A549 (cell line): ENCODE data around the gene TMEM41B. TPM values are rescaled to one million over a fixed set of nuclear protein-coding genes. Genes with fewer than 3 reads are reported as not detected.
"Not testable (repeated sequence)": the region's sequence is repeated elsewhere in the genome, so short reads cannot be mapped to it uniquely, and the experiment has no call there.

Experiments used
- ATAC-seq, 2 experiments: fragments of 200-7000 bp in 1 of 2; fragments of >200 bp in 1 of 2; cut with Nextera tagmentation in 1 of 2; cut with Tn5 transposase in 1 of 2; 3 replicates each; pipeline versions ENCODE4 v1.8.0 to v1.9.1; 2018 to 2020; ENCODE audit warnings: mild to moderate bottlenecking in 1 of 2, moderate library complexity in 1 of 2
- CTCF ChIA-PET: fragments of 300-600 bp; sonication (Branson Sonifier 250); formaldehyde crosslinking; extraction: SDS; loops from one replicate; lab custom pipeline; 2021; ENCODE audit warnings: antibody characterized with exemption, inconsistent platforms; lab: Yijun Ruan, JAX
- POLR2A ChIA-PET: fragments of 350-600 bp; formaldehyde crosslinking; extraction: SDS; loops from one replicate; lab custom pipeline; 2021; ENCODE audit warnings: antibody characterized with exemption, inconsistent platforms; lab: Yijun Ruan, JAX
- DNase-seq, 2 experiments: peaks; one replicate each; pipeline versions ENCODE4 v3.0.0 to v3.0.0-alpha.2; 2011 to 2016; ENCODE audit warnings: low read depth in 1 of 2, low spot score in 1 of 2
- FAIRE-seq: peaks from 2 replicates; lab custom pipeline; 2011; peaks lifted over from hg19 to GRCh38; lab: Jason Lieb, UNC
- H3K27ac ChIP-seq, 2 experiments: fragments of >200 bp; sonication (Bioruptor Twin); formaldehyde crosslinking; 3 replicates each; pipeline ENCODE4 v1.5.1; 2016 to 2017
- H3K4me1 ChIP-seq: fragments of >200 bp; sonication (Bioruptor Twin); formaldehyde crosslinking; 3 replicates; pipeline ENCODE4 v1.6.1; 2016
- H3K4me2 ChIP-seq: fragments of >200 bp; sonication (Bioruptor Twin); formaldehyde crosslinking; 3 replicates; pipeline ENCODE4 v1.6.1; 2016
- H3K4me3 ChIP-seq: fragments of >200 bp; sonication (Bioruptor Twin); formaldehyde crosslinking; 3 replicates; pipeline ENCODE4 v1.5.1; 2016
- H3K9me3 ChIP-seq: fragments of >200 bp; sonication (Bioruptor Twin); formaldehyde crosslinking; 3 replicates; pipeline ENCODE4 v1.6.1; 2016
- EHF ChIP-seq: fragments of 250-450 bp; sonication (Bioruptor Pico); IDR thresholded peaks from 2 replicates; pipeline ENCODE4 v1.5.0; 2020; ENCODE audit warnings: mild to moderate bottlenecking
- EHMT2 ChIP-seq: fragments of 200-600 bp; sonication (generic); IDR thresholded peaks from 2 replicates; pipeline ENCODE4 v1.6.1; 2016; ENCODE audit warnings: antibody characterized with exemption, low read depth, mild to moderate bottlenecking, moderate library complexity
- FOSL2 ChIP-seq, 2 experiments: fragments of 450-650 bp in 1 of 2; fragments of >200 bp in 1 of 2; sonication (Bioruptor Twin) in 1 of 2; formaldehyde crosslinking; IDR thresholded peaks; 2 replicates each; pipeline versions ENCODE4 v1.5.0 to v1.6.1; 2016 to 2020; ENCODE audit warnings: mild to moderate bottlenecking in 1 of 2, moderate library complexity in 1 of 2
- HDAC2 ChIP-seq: fragments of 200-600 bp; sonication (generic); IDR thresholded peaks from 2 replicates; pipeline ENCODE4 v1.6.1; 2016
- HOXB13 ChIP-seq: fragments of 250-450 bp; sonication (Bioruptor Pico); IDR thresholded peaks from 2 replicates; pipeline ENCODE4 v1.5.0; 2020; ENCODE audit warnings: low read depth, mild to moderate bottlenecking, moderate library complexity
- MAFK ChIP-seq: fragments of 450-650 bp; IDR thresholded peaks from 2 replicates; pipeline ENCODE4 v1.6.1; 2014; ENCODE audit not compliant: partially characterized antibody
- POLR2A ChIP-seq: IDR thresholded peaks from 2 replicates; pipeline ENCODE4 v1.6.1; 2012; ENCODE audit warnings: mild to moderate bottlenecking, low read length
- RARB ChIP-seq: fragments of 250-450 bp; sonication (Bioruptor Pico); IDR thresholded peaks from 2 replicates; pipeline ENCODE4 v1.8.0; 2021; ENCODE audit warnings: mild to moderate bottlenecking, moderate library complexity
- SMC3 ChIP-seq: fragments of >200 bp; sonication (Bioruptor Twin); formaldehyde crosslinking; IDR thresholded peaks from 3 replicates; pipeline ENCODE4 v1.6.1; 2018; ENCODE audit warnings: inconsistent platforms
- ZSCAN20 ChIP-seq: fragments of 250-450 bp; sonication (Bioruptor Pico); IDR thresholded peaks from 2 replicates; pipeline ENCODE4 v1.8.0; 2022; ENCODE audit warnings: mild to moderate bottlenecking, moderate library complexity
- WGBS: methylation state at CpG from one replicate; pipeline ENCODE4 v1.1.6; 2017; ENCODE audit errors: missing lambda C conversion rate; 5-methylcytosine and 5-hydroxymethylcytosine counted together
- polyA plus RNA-seq, 4 experiments: library from polyadenylated mRNA; depleted of rRNA in 3 of 4; stranded (reverse); fragments of >200 nt; fragmentation: RNase III in 1 of 4; extraction: RNeasy Plus Mini Kit Qiagen cat#74134 plus additional on column Dnase treatment in 1 of 4; gene quantifications; 2 replicates in 3 of 4; 3 replicates in 1 of 4; pipeline ENCODE4 v1.2.3, GENCODE V29; 2011 to 2017
- TF ChIP-seq, protein P1 (sequence below): IDR thresholded peaks from 2 replicates; pipeline ENCODE4 v1.6.1; 2012

Gene TMEM41B
- polyA plus RNA-seq, 2 of the 4 experiments (the other 2 are of a cell fraction), result 51.6 to 71.4 TPM

- TF ChIP-seq ZSCAN20 (CRISPR knock-in tag) (no peak), FOSL2 (IDR thresholded peaks at IDR 0.05) (no peak), FOSL2 (CRISPR knock-in tag; IDR thresholded peaks at IDR 0.05) (no peak), EHF (CRISPR knock-in tag) (0 out of 2 replicates have a peak, but pooled peaks have one; percentile 59), HDAC2 (no peak)
- ATAC-seq (no peak), DNase-seq (no peak), FAIRE-seq (no peak)
- POLR2A ChIA-PET, result interaction anchor here (1.0 to 1.3 kb wide), 2 partner anchors 23 to 98 kb away, joined by 3 read pairs; partner anchors contain the start of gene ZNF143
- Histone ChIP-seq H3K9me3 (no peaks in the 10 kb centered on the region), H3K4me2 (peak overlapping the region; percentile 35; the same call in 2 of the 3 replicates), H3K27ac (peak overlapping the region; percentile 99 to 100), H3K4me3 (no peak overlapping the region), H3K4me1 (peaks cover 41% of the 10 kb centered on the region)
- CTCF ChIA-PET, result interaction anchor here (1.3 kb wide), 1 partner anchor 26 kb away, joined by 3 read pairs; no protein-coding TSS in a partner anchor
- 79% methylated on average over 2 of the region's 2 CpGs for WGBS
These were observed 48.0 kb upstream of the TMEM41B start for GRCh38 chr11:9362393-9362863.

- H3K27ac ChIP-seq, result peak overlapping the region; percentile 99 to 100
- H3K4me3 ChIP-seq, H3K9me3 ChIP-seq, POLR2A ChIA-PET, ATAC-seq, DNase-seq, FAIRE-seq: not testable (repeated sequence)
- CTCF ChIA-PET, result interaction anchor here (0.6 kb wide), 1 partner anchor 947 kb away, joined by 4 read pairs; no protein-coding TSS in a partner anchor
- WGBS, result 95% methylated on average over 13 of the region's 13 CpGs
- peaks cover 41% of the 10 kb centered on the region for H3K4me1 ChIP-seq
- peak overlapping the region; percentile 35; the same call in 2 of the 3 replicates for H3K4me2 ChIP-seq
These were observed 46.6 kb upstream of the TMEM41B start for GRCh38 chr11:9360862-9361622.

DNA sequence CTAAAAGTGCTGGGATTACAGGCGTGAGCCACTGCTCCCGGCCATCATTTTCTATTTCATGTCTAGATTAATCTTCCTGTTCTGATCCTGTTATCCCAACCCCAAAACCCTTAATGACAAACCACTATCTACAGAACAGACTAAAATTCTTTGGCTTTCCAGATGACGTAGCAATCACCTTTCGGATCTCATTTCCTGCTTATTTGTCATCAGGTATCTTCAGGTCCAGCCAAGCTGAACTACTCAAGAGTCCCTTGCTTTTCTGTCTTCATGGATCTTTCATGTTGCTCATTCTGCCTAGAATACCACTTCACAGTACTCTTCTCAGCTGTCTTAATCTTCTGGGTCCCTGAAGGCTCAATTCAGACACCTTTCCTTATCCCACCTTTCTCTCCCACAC, 42.6 kb upstream of the TMEM41B start:
- H3K4me1 ChIP-seq, result peaks cover 14% of the 10 kb centered on the region
- ATAC-seq (no peak), FAIRE-seq (no peak), DNase-seq (no peak)
- H3K27ac ChIP-seq, result 0 out of 6 replicates have a peak overlapping the region, but pooled peaks of 1 of the 2 experiments have one; percentile 9
- H3K9me3 ChIP-seq, result no peaks in the 10 kb centered on the region
- 95% methylated on average over 4 of the region's 4 CpGs for WGBS
- H3K4me3 ChIP-seq, result no peak overlapping the region
- ChIA-PET POLR2A (interaction anchor here (0.6 kb wide), 1 partner anchor 18 kb away, joined by 3 read pairs; no protein-coding TSS in a partner anchor), CTCF (interaction anchor here (1.4 kb wide), 1 partner anchor 28 kb away, joined by 3 read pairs; the partner anchor contains the start of gene IPO7)
- H3K4me2 ChIP-seq, result no peak overlapping the region
- TF ChIP-seq, protein P1, sequence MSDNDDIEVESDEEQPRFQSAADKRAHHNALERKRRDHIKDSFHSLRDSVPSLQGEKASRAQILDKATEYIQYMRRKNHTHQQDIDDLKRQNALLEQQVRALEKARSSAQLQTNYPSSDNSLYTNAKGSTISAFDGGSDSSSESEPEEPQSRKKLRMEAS, result no peak
- TF ChIP-seq RARB (CRISPR knock-in tag), result no peak
- TF ChIP-seq HOXB13 (CRISPR knock-in tag), result no peak
- no peak for TF ChIP-seq EHMT2
- no peak for TF ChIP-seq SMC3
- no peak for TF ChIP-seq POLR2A

- Histone ChIP-seq H3K27ac (0 out of 6 replicates have a peak overlapping the region, but pooled peaks of 1 of the 2 experiments have one; percentile 15), H3K4me3 (no peak overlapping the region), H3K4me2 (no peak overlapping the region), H3K4me1 (no peaks in the 10 kb centered on the region), H3K9me3 (no peaks in the 10 kb centered on the region)
- no peak for FAIRE-seq
- no peak for TF ChIP-seq HOXB13 (CRISPR knock-in tag)
- DNase-seq, result no peak
- peak; percentile 34 to 48; a peak in 3 of 6 replicates for ATAC-seq
- CTCF ChIA-PET, result no interaction called here
- WGBS, result 84% methylated on average over 6 of the region's 6 CpGs
- POLR2A ChIA-PET, result no interaction called here
These were observed 37.0 kb upstream of the TMEM41B start for GRCh38 chr11:9351321-9351881.

GRCh38 chr11:9347779-9348178, 33.4 kb upstream of the TMEM41B start:
- ATAC-seq, FAIRE-seq, H3K4me2 ChIP-seq, H3K4me1 ChIP-seq, H3K9me3 ChIP-seq, H3K4me3 ChIP-seq, H3K27ac ChIP-seq, POLR2A ChIA-PET, DNase-seq: not testable (repeated sequence)
- TF ChIP-seq MAFK, result peak; percentile 56
- CTCF ChIA-PET, result interaction anchor here (0.7 kb wide), 1 partner anchor 24 kb away, joined by 4 read pairs; no protein-coding TSS in a partner anchor
- WGBS, result 74% methylated on average over 4 of the region's 4 CpGs
